Ovary (tissue), 3 donors: ENCODE measurements around the gene OR52M1.

Source experiments
- EP300 ChIP-seq: sonication (generic); formaldehyde crosslinking; IDR thresholded peaks from one replicate; pipeline ENCODE4 v1.6.1; 2017; ENCODE audit warnings: antibody characterized with exemption
- POLR2A ChIP-seq: fragments of 450-650 bp; IDR thresholded peaks from one replicate; pipeline ENCODE4 v1.6.1; 2017; ENCODE audit warnings: antibody characterized with exemption, mild to moderate bottlenecking, moderate library complexity
- TF ChIP-seq, protein P1 (sequence below), 3 donors: fragments of 450-650 bp in 2 of 3; fragments of 200-600 bp in 1 of 3; IDR thresholded peaks; one replicate each; pipeline versions ENCODE4 v1.5.1 to v1.8.0; 2016 to 2022; ENCODE audit warnings: antibody characterized with exemption in 3 of 3, mild to moderate bottlenecking in 1 of 3
- donor health status: DM: no; HTN: no; CAD: no.

DNA sequence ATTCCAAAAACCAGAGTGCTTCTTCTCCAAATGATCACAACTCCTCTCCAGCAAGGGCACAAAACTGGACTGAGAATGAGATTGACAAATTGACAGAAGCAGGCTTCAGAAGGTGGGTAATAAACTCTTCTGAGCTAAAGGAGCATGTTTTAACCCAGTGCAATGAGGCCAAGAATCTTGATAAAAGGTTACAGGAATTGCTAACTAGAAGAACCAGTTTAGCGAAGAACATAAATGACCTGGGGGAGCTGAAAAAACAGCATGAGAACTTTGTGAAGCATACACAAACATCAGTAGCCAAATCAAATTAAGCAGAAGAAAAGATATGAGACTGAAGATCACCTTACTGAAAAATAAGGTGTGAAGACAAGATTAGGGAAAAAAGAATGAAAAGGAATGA is 15.5 kb downstream of the OR52M1 start:
- TF ChIP-seq, protein P1, sequence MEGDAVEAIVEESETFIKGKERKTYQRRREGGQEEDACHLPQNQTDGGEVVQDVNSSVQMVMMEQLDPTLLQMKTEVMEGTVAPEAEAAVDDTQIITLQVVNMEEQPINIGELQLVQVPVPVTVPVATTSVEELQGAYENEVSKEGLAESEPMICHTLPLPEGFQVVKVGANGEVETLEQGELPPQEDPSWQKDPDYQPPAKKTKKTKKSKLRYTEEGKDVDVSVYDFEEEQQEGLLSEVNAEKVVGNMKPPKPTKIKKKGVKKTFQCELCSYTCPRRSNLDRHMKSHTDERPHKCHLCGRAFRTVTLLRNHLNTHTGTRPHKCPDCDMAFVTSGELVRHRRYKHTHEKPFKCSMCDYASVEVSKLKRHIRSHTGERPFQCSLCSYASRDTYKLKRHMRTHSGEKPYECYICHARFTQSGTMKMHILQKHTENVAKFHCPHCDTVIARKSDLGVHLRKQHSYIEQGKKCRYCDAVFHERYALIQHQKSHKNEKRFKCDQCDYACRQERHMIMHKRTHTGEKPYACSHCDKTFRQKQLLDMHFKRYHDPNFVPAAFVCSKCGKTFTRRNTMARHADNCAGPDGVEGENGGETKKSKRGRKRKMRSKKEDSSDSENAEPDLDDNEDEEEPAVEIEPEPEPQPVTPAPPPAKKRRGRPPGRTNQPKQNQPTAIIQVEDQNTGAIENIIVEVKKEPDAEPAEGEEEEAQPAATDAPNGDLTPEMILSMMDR (IDR thresholded peaks at IDR 0.05): no peak
- TF ChIP-seq POLR2A: no peak
- TF ChIP-seq EP300: no peak
